GM18868 (cell line): Measurements from ENCODE around the gene WNT5B.
A peak's percentile ranks its signal among the peaks of the same experiment; 100 is the strongest.

Source experiments
- ATAC-seq: cut with Tn5 transposase; IDR thresholded peaks from one replicate; pipeline ENCODE4 v1.9.1; 2021; ENCODE audit warnings: mild to moderate bottlenecking, moderate library complexity; ENCODE audit not compliant: unreplicated experiment

WNT5B gene

GRCh38 chr12:1646569-1647284 lies 17.7 kb downstream of the WNT5B start:
- no peak for ATAC-seq

- ATAC-seq, result no peak
These were observed 18.2 kb downstream of the WNT5B start for GRCh38 chr12:1647285-1647669.

- ATAC-seq, result no peak
These were observed 21.4 kb downstream of the WNT5B start for GRCh38 chr12:1650260-1650977.

GRCh38 chr12:1650978-1651361 lies 21.9 kb downstream of the WNT5B start:
- no peak for ATAC-seq

GRCh38 chr12:1651946-1652345 lies 22.9 kb downstream of the WNT5B start:
- ATAC-seq, result no peak

GRCh38 chr12:1655225-1655788 lies 26.3 kb downstream of the WNT5B start:
- no peak for ATAC-seq

- ATAC-seq, result no peak
These were observed 27.9 kb downstream of the WNT5B start for GRCh38 chr12:1656902-1657301.

- no peak for ATAC-seq
These were observed 28.7 kb downstream of the WNT5B start for GRCh38 chr12:1657688-1658087.

- ATAC-seq, result no peak
These were observed 31.5 kb downstream of the WNT5B start for GRCh38 chr12:1660304-1661187.

- peak; percentile 82 for ATAC-seq
These were observed 32.7 kb downstream of the WNT5B start for GRCh38 chr12:1661553-1662335.

- no peak for ATAC-seq
These were observed 33.9 kb downstream of the WNT5B start for GRCh38 chr12:1662761-1663439.

- no peak for ATAC-seq
These were observed 34.6 kb downstream of the WNT5B start for GRCh38 chr12:1663440-1664132.

GRCh38 chr12:1665366-1665765 lies 36.3 kb downstream of the WNT5B start:
- no peak for ATAC-seq

- ATAC-seq, result no peak
These were observed 37.2 kb downstream of the WNT5B start for GRCh38 chr12:1666215-1666614.

GRCh38 chr12:1666685-1667162 lies 37.7 kb downstream of the WNT5B start:
- no peak for ATAC-seq

GRCh38 chr12:1668833-1669543 lies 40.0 kb downstream of the WNT5B start:
- ATAC-seq, result no peak

- ATAC-seq, result no peak
These were observed 41.6 kb downstream of the WNT5B start for GRCh38 chr12:1670358-1671268.
